ENCODE data around the gene DCLK1.
"Not testable (repeated sequence)": the region's sequence is repeated elsewhere in the genome, so short reads cannot be mapped to it uniquely, and the experiment has no call there.

DCLK1 gene

DNA sequence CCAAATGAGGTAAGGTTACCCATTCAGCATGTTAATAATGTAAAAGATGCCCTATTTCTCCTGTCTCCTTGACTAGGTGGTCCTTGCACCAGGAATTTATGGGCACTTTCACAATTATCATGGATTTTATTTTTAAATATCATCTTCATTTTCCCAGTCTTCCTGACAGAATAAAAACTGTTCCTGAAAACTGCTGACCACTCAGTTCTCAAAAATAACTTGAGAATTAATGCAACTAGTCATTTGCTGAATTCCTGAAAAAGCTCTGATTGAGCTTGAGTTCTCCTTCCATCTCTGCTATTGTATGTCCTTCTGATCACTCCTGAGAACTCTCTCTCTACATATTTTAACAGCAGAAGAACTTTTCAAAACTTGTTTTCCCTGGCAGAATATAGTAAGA is 55.0 kb downstream of the DCLK1 start:
- Histone ChIP-seq H3K4me3 (ENCODE audit: low read depth, low read length) (no peak overlapping the region), H3K4me1 (ENCODE audit: control insufficient read depth, insufficient read depth, low read length) (peaks cover 5% of the 10 kb centered on the region), H3K36me3 (ENCODE audit: control insufficient read depth, insufficient read depth, low read length) (no peaks in the 10 kb centered on the region), H3K9ac (ENCODE audit: low read depth, low read length) (no peak overlapping the region), H3K9me3 (ENCODE audit: control insufficient read depth, insufficient read depth, low read length) (no peaks in the 10 kb centered on the region), H3K27me3 (ENCODE audit: control insufficient read depth, insufficient read depth, low read length) (no peaks in the 10 kb centered on the region)

DNA sequence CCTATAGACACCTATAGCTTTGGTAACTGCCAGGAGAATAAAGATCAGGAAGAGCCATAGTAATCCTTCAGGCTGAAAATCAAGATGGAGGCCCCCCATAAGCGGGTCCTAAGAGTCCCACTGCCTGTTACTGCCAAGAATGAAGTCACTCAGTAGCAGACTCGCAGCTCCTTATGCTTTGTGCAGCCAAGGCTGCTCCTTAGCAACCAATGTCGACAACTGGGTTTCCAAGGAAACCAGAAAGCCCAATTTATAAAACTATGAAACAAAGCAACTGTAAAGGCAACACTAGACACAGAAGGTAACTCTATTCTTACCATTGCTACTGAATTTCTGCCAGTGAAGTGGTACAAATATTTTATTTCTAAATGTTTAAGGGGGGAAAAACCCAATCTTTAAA is 56.5 kb downstream of the DCLK1 start:
- Histone ChIP-seq H3K9ac (ENCODE audit: low read depth, low read length) (no peak overlapping the region), H3K9me3 (ENCODE audit: control insufficient read depth, insufficient read depth, low read length) (no peaks in the 10 kb centered on the region), H3K4me1 (ENCODE audit: control insufficient read depth, insufficient read depth, low read length) (no peaks in the 10 kb centered on the region), H3K4me3 (ENCODE audit: low read depth, low read length) (no peak overlapping the region), H3K27me3 (ENCODE audit: control insufficient read depth, insufficient read depth, low read length) (no peaks in the 10 kb centered on the region), H3K36me3 (ENCODE audit: control insufficient read depth, insufficient read depth, low read length) (no peaks in the 10 kb centered on the region)

DNA sequence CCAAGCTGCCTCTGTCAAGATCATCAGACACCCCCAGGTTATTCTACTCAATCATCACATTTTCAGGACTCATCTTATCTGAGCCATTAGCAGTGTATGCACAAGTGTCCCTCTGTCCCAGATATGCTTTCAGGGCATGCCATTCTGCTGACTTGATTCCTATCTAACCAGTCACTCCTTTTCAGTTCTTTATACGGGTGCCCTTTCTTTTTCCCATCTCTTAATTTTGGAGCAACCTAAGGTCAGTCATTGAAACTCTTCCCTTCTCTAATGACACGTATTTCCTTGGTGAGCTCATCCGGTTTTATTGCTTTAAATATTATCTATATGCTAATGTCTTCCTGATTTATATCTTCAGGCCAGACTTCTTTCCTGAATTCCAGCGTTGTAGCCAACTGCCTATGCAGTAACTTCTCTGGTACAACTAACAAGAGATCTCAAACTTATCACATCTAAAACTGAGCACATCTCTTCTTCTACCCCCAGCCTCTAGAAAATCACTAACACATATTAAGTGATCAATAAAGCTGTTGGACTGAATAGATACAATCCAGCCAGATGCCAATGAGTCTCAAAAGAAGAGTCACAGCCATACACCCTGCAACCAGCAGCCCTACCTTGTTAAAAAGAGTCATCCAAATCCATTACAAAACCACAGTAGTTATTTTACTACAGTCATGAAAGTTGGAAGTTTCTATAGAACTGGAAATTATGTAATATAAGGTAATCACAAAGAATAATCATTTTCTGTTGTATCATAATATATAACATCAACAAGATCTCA is 58.8 kb downstream of the DCLK1 start:
- H3K4me1 ChIP-seq (ENCODE audit: control insufficient read depth, insufficient read depth, low read length) = peaks cover 5% of the 10 kb centered on the region
- H3K4me3 ChIP-seq (ENCODE audit: low read depth, low read length) = no peak overlapping the region
- H3K36me3 ChIP-seq (ENCODE audit: control insufficient read depth, insufficient read depth, low read length) = no peaks in the 10 kb centered on the region
- H3K9ac ChIP-seq (ENCODE audit: low read depth, low read length) = no peak overlapping the region
- no peaks in the 10 kb centered on the region for H3K9me3 ChIP-seq (ENCODE audit: control insufficient read depth, insufficient read depth, low read length)
- no peaks in the 10 kb centered on the region for H3K27me3 ChIP-seq (ENCODE audit: control insufficient read depth, insufficient read depth, low read length)

GRCh38 chr13:36070504-36071192 is 60.5 kb downstream of the DCLK1 start:
- not testable (repeated sequence) for H3K4me1 ChIP-seq (ENCODE audit: control insufficient read depth, insufficient read depth, low read length); H3K27me3 ChIP-seq (ENCODE audit: control insufficient read depth, insufficient read depth, low read length); H3K36me3 ChIP-seq (ENCODE audit: control insufficient read depth, insufficient read depth, low read length); H3K9ac ChIP-seq (ENCODE audit: low read depth, low read length); H3K4me3 ChIP-seq (ENCODE audit: low read depth, low read length); H3K9me3 ChIP-seq (ENCODE audit: control insufficient read depth, insufficient read depth, low read length)

GRCh38 chr13:36069881-36070366 is 61.3 kb downstream of the DCLK1 start:
- Histone ChIP-seq H3K27me3 (ENCODE audit: control insufficient read depth, insufficient read depth, low read length) (no peaks in the 10 kb centered on the region), H3K4me1 (ENCODE audit: control insufficient read depth, insufficient read depth, low read length) (peaks cover 5% of the 10 kb centered on the region), H3K9me3 (ENCODE audit: control insufficient read depth, insufficient read depth, low read length) (no peaks in the 10 kb centered on the region), H3K4me3 (ENCODE audit: low read depth, low read length) (no peak overlapping the region), H3K9ac (ENCODE audit: low read depth, low read length) (no peak overlapping the region), H3K36me3 (ENCODE audit: control insufficient read depth, insufficient read depth, low read length) (no peaks in the 10 kb centered on the region)

- Histone ChIP-seq H3K4me3 (ENCODE audit: low read depth, low read length) (no peak overlapping the region), H3K27me3 (ENCODE audit: control insufficient read depth, insufficient read depth, low read length) (no peaks in the 10 kb centered on the region), H3K9ac (ENCODE audit: low read depth, low read length) (no peak overlapping the region), H3K4me1 (ENCODE audit: control insufficient read depth, insufficient read depth, low read length) (peaks cover 5% of the 10 kb centered on the region), H3K36me3 (ENCODE audit: control insufficient read depth, insufficient read depth, low read length) (no peaks in the 10 kb centered on the region), H3K9me3 (ENCODE audit: control insufficient read depth, insufficient read depth, low read length) (no peaks in the 10 kb centered on the region)
Observed at GRCh38 chr13:36068991-36069390, 62.2 kb downstream of the DCLK1 start.

- Histone ChIP-seq H3K4me1 (ENCODE audit: control insufficient read depth, insufficient read depth, low read length) (peaks cover 5% of the 10 kb centered on the region), H3K9me3 (ENCODE audit: control insufficient read depth, insufficient read depth, low read length) (no peaks in the 10 kb centered on the region), H3K4me3 (ENCODE audit: low read depth, low read length) (no peak overlapping the region), H3K9ac (ENCODE audit: low read depth, low read length) (no peak overlapping the region), H3K36me3 (ENCODE audit: control insufficient read depth, insufficient read depth, low read length) (no peaks in the 10 kb centered on the region), H3K27me3 (ENCODE audit: control insufficient read depth, insufficient read depth, low read length) (no peaks in the 10 kb centered on the region)
Observed at GRCh38 chr13:36068566-36068965, 62.6 kb downstream of the DCLK1 start.

GRCh38 chr13:36067746-36068381 is 63.3 kb downstream of the DCLK1 start:
- H3K9me3 ChIP-seq (ENCODE audit: control insufficient read depth, insufficient read depth, low read length) = no peaks in the 10 kb centered on the region
- no peak overlapping the region for H3K4me3 ChIP-seq (ENCODE audit: low read depth, low read length)
- no peaks in the 10 kb centered on the region for H3K27me3 ChIP-seq (ENCODE audit: control insufficient read depth, insufficient read depth, low read length)
- H3K36me3 ChIP-seq (ENCODE audit: control insufficient read depth, insufficient read depth, low read length) = no peaks in the 10 kb centered on the region
- H3K4me1 ChIP-seq (ENCODE audit: control insufficient read depth, insufficient read depth, low read length) = peaks cover 5% of the 10 kb centered on the region
- no peak overlapping the region for H3K9ac ChIP-seq (ENCODE audit: low read depth, low read length)

- Histone ChIP-seq H3K9ac (ENCODE audit: low read depth, low read length) (no peak overlapping the region), H3K27me3 (ENCODE audit: control insufficient read depth, insufficient read depth, low read length) (no peaks in the 10 kb centered on the region), H3K36me3 (ENCODE audit: control insufficient read depth, insufficient read depth, low read length) (no peaks in the 10 kb centered on the region), H3K4me3 (ENCODE audit: low read depth, low read length) (no peak overlapping the region), H3K4me1 (ENCODE audit: control insufficient read depth, insufficient read depth, low read length) (no peaks in the 10 kb centered on the region), H3K9me3 (ENCODE audit: control insufficient read depth, insufficient read depth, low read length) (no peaks in the 10 kb centered on the region)
Observed at GRCh38 chr13:36062249-36062648, 68.9 kb downstream of the DCLK1 start.

DNA sequence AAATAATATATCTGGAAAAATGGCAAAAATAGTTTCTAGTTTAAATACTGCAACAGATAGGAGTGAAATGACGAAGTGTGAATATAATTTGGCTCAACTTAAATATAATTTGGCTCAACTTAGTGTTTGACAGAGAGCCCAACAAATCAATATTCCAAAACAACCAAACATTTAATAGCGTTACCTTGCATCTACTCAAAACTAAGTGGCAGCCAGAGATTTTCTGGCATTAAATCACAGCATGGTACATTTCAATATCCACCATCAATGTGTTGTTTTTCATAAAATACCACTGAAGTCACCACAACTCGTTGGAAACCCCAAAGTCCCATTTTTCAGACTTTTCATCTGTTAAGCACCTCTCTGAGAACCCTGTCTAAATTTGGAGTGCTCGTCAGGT is 69.6 kb downstream of the DCLK1 start:
- Histone ChIP-seq H3K27me3 (ENCODE audit: control insufficient read depth, insufficient read depth, low read length) (no peaks in the 10 kb centered on the region), H3K9me3 (ENCODE audit: control insufficient read depth, insufficient read depth, low read length) (no peaks in the 10 kb centered on the region), H3K9ac (ENCODE audit: low read depth, low read length) (no peak overlapping the region), H3K4me1 (ENCODE audit: control insufficient read depth, insufficient read depth, low read length) (no peaks in the 10 kb centered on the region), H3K36me3 (ENCODE audit: control insufficient read depth, insufficient read depth, low read length) (no peaks in the 10 kb centered on the region), H3K4me3 (ENCODE audit: low read depth, low read length) (no peak overlapping the region)

GRCh38 chr13:36061054-36061453 is 70.1 kb downstream of the DCLK1 start:
- no peaks in the 10 kb centered on the region for H3K36me3 ChIP-seq (ENCODE audit: control insufficient read depth, insufficient read depth, low read length)
- H3K9me3 ChIP-seq (ENCODE audit: control insufficient read depth, insufficient read depth, low read length) = no peaks in the 10 kb centered on the region
- H3K4me1 ChIP-seq (ENCODE audit: control insufficient read depth, insufficient read depth, low read length) = no peaks in the 10 kb centered on the region
- no peak overlapping the region for H3K9ac ChIP-seq (ENCODE audit: low read depth, low read length)
- H3K4me3 ChIP-seq (ENCODE audit: low read depth, low read length) = no peak overlapping the region
- no peaks in the 10 kb centered on the region for H3K27me3 ChIP-seq (ENCODE audit: control insufficient read depth, insufficient read depth, low read length)

DNA sequence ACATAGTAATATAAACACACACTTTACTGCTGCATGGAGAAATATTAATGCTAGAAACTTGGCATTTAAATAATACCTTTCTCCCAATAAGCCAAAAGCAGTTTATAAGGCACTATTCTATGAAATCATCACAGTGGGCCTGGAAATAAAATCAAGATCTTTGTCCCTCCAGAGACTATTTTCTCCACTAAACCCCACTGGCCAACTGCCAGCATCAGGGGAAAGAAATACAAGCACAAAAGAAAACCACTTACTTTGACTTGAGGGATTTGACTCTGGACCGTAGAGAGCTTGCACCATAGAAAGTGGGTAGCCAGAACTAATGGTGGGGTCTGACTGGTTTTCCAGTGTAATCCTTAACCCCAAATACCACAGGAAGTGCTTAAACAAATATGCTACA is 71.9 kb downstream of the DCLK1 start:
- Histone ChIP-seq H3K36me3 (ENCODE audit: control insufficient read depth, insufficient read depth, low read length) (no peaks in the 10 kb centered on the region), H3K4me3 (ENCODE audit: low read depth, low read length) (no peak overlapping the region), H3K27me3 (ENCODE audit: control insufficient read depth, insufficient read depth, low read length) (no peaks in the 10 kb centered on the region), H3K9ac (ENCODE audit: low read depth, low read length) (no peak overlapping the region), H3K4me1 (ENCODE audit: control insufficient read depth, insufficient read depth, low read length) (no peaks in the 10 kb centered on the region), H3K9me3 (ENCODE audit: control insufficient read depth, insufficient read depth, low read length) (no peaks in the 10 kb centered on the region)
